D341Med (cell line): ENCODE results near the gene SLC49A3.

ENCODE experiments used
- DNase-seq: peaks from one replicate; pipeline ENCODE4 v3.0.0; 2012; ENCODE audit warnings: low spot score

The SLC49A3 gene

GRCh38 chr4:633406-633805 is 55.5 kb downstream of the SLC49A3 start:
- DNase-seq, result peak; percentile 20

GRCh38 chr4:632926-633325 is 56.0 kb downstream of the SLC49A3 start:
- no peak for DNase-seq

GRCh38 chr4:632196-632790 is 56.7 kb downstream of the SLC49A3 start:
- DNase-seq, result no peak
